Osteocyte (in vitro differentiated cells): Measurements from ENCODE around the gene HS2ST1. TPM values are rescaled to one million over a fixed set of nuclear protein-coding genes. Genes with fewer than 3 reads are reported as not detected.
"Not testable (repeated sequence)": the region's sequence is repeated elsewhere in the genome, so short reads cannot be mapped to it uniquely, and the experiment has no call there.

Source experiments
- DNase-seq: peaks from one replicate; pipeline ENCODE4 v3.0.0; 2021; ENCODE audit warnings: mixed read lengths; ENCODE audit not compliant: unreplicated experiment; ENCODE audit errors: extremely low spot score
- H3K27ac Mint-ChIP-seq: one replicate; pipeline ENCODE4 v1.8.0; 2021; ENCODE audit warnings: mild to moderate bottlenecking, mixed read lengths; ENCODE audit not compliant: unreplicated experiment
- H3K27me3 Mint-ChIP-seq: one replicate; pipeline ENCODE4 v1.8.0; 2021; ENCODE audit warnings: mixed read lengths; ENCODE audit not compliant: unreplicated experiment
- H3K36me3 Mint-ChIP-seq: one replicate; pipeline ENCODE4 v1.8.0; 2021; ENCODE audit warnings: mixed read lengths; ENCODE audit not compliant: unreplicated experiment
- H3K4me1 Mint-ChIP-seq: one replicate; pipeline ENCODE4 v1.8.0; 2021; ENCODE audit warnings: mixed read lengths; ENCODE audit not compliant: unreplicated experiment
- H3K4me3 Mint-ChIP-seq: one replicate; pipeline ENCODE4 v1.8.0; 2021; ENCODE audit warnings: mild to moderate bottlenecking, moderate library complexity, mixed read lengths; ENCODE audit not compliant: unreplicated experiment
- H3K9me3 Mint-ChIP-seq: one replicate; pipeline ENCODE4 v1.8.0; 2021; ENCODE audit warnings: mixed read lengths; ENCODE audit not compliant: unreplicated experiment
- long read RNA-seq: library from polyadenylated mRNA; unstranded; transcript quantifications from one replicate; pipeline ENCODE4 v2.0.0, GENCODE V29; 2021
- total RNA-seq: library from RNA; stranded (reverse); gene quantifications from 2 replicates; pipeline ENCODE4 v1.2.1, GENCODE V29; 2021
- TF ChIP-seq, protein P1 (sequence below): fragments of 200-600 bp; sonication (generic); IDR thresholded peaks from 2 replicates; pipeline ENCODE4 v1.5.0; 2021; ENCODE audit warnings: antibody characterized with exemption, mild to moderate bottlenecking, moderate library complexity

Gene HS2ST1
- total RNA-seq = 22.3 and 26.8 TPM in 2 replicates
- long read RNA-seq, full-length matches to known transcripts = 10 of 17 reads
- long read RNA-seq, partial matches to known transcripts = 5 of 17 reads
- long read RNA-seq, other reads (novel, unspliced or antisense) = 2 of 17 reads

- no peak for DNase-seq
- Mint-ChIP-seq H3K4me3 (no peak within 1 kb of the TSS), H3K4me1 (peaks cover 32% of the 10 kb centered on the region), H3K27me3 (no peaks in the 10 kb centered on the region), H3K36me3 (peaks cover 4% of the 10 kb centered on the region), H3K9me3 (no peaks in the 10 kb centered on the region), H3K27ac (no peak within 1 kb of the TSS)
- TF ChIP-seq, protein P1, sequence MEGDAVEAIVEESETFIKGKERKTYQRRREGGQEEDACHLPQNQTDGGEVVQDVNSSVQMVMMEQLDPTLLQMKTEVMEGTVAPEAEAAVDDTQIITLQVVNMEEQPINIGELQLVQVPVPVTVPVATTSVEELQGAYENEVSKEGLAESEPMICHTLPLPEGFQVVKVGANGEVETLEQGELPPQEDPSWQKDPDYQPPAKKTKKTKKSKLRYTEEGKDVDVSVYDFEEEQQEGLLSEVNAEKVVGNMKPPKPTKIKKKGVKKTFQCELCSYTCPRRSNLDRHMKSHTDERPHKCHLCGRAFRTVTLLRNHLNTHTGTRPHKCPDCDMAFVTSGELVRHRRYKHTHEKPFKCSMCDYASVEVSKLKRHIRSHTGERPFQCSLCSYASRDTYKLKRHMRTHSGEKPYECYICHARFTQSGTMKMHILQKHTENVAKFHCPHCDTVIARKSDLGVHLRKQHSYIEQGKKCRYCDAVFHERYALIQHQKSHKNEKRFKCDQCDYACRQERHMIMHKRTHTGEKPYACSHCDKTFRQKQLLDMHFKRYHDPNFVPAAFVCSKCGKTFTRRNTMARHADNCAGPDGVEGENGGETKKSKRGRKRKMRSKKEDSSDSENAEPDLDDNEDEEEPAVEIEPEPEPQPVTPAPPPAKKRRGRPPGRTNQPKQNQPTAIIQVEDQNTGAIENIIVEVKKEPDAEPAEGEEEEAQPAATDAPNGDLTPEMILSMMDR = no peak
These were observed at the start of gene HS2ST1 for GRCh38 chr1:86914601-86914997. Gene HS2ST1, plus strand, starts transcription at chr1:86914635.

DNA sequence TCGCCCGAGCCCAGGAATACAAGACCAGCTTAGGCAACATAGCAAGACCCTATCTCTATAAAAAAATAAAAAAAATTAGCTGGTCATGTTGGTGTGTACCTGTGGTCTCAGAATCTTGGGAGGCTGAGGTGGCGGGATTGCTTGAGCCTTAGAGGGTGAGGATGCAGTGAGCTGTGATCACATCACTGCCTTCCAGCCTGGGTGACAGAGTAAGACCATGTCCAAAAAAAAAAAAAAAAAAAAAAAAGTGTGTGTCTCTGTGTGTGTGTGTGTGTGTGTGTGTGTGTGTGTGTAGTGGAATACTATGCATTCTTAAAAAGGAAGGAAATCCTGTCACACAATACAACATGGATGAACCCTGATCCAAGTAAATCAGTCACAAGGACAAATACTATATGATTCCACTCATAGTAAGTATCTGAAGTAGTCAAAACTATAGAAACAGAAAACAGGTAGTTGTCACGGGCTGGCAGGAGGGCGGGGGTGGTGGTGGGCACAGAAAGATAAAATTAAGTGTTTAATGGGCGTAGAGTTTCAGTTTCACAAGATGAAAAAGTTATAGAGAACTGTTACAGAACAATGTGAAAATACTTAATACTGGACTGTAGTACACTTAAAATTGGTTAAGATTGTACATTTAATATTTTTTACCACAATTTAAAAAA is 48.3 kb upstream of the HS2ST1 start:
- Mint-ChIP-seq H3K4me1 (peaks cover 5% of the 10 kb centered on the region), H3K27me3 (no peaks in the 10 kb centered on the region), H3K9me3 (no peaks in the 10 kb centered on the region), H3K36me3 (peaks cover 6% of the 10 kb centered on the region), H3K4me3 (no peak overlapping the region), H3K27ac (no peak overlapping the region)
- TF ChIP-seq, protein P1 = no peak
- no peak for DNase-seq

- no peak for DNase-seq
- peaks cover 6% of the 10 kb centered on the region for H3K36me3 Mint-ChIP-seq
These were observed 47.8 kb upstream of the HS2ST1 start for GRCh38 chr1:86866665-86867064.

GRCh38 chr1:86867278-86867677 is 47.2 kb upstream of the HS2ST1 start:
- H3K9me3 Mint-ChIP-seq, H3K36me3 Mint-ChIP-seq, H3K27ac Mint-ChIP-seq, H3K4me3 Mint-ChIP-seq, DNase-seq, H3K27me3 Mint-ChIP-seq, H3K4me1 Mint-ChIP-seq: not testable (repeated sequence)

More at GRCh38 chr1:86866665-86867064, 47.8 kb upstream of the HS2ST1 start:
- Mint-ChIP-seq H3K4me3 (no peak overlapping the region), H3K27ac (no peak overlapping the region), H3K4me1 (peaks cover 5% of the 10 kb centered on the region), H3K9me3 (no peaks in the 10 kb centered on the region), H3K27me3 (no peaks in the 10 kb centered on the region)
- TF ChIP-seq, protein P1 = no peak

DNA sequence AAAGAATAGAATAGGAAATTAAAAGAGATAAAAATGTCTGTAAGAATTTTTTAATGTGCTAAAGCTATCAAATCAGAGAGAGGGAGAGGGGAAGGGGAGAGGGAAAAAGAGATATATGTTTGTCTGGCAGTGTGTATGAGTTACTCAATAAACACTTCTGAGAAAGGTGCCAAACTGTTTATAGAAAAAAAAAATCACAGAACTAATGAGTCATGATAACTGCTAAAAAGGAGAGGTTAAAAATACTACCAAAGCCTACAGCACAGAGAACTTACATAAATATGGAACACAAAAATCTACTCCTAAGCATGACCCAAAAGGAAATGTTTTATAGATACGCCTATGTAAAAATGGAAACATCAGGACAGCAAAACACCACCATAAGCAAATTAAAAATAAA is 46.0 kb upstream of the HS2ST1 start:
- peaks cover 7% of the 10 kb centered on the region for H3K36me3 Mint-ChIP-seq
- H3K9me3 Mint-ChIP-seq = no peaks in the 10 kb centered on the region
- TF ChIP-seq, protein P1 = no peak
- no peak overlapping the region for H3K4me3 Mint-ChIP-seq
- H3K4me1 Mint-ChIP-seq = peaks cover 5% of the 10 kb centered on the region
- no peak for DNase-seq
- no peak overlapping the region for H3K27ac Mint-ChIP-seq
- no peaks in the 10 kb centered on the region for H3K27me3 Mint-ChIP-seq
